ENCODE data around the gene IRF2.

IRF2 gene

DNA sequence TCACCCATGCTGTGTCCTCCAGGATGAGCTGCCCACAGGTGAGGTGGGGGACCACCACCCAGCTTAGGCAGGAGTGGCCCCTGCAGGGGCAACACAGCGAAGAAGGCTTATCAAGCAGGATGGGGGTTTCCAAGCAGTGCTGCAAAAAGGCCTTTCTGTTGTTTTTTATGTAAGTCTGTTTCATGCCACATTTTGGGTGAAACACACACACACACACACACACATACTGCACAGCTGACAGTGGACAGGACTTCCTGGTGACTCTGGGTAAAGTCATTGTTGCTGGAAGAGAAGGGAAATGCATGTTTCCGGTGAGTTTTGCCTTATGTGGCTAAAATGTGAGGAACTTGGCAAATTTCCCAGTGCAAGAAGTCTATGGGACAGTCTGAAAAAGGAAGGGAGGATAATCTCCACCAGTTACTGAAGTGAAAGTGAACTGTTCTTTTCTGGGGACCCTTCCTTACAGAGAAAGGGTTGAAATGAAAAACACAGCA lies 119.2 kb downstream of the IRF2 start:
- Mint-ChIP-seq H3K4me3 (no peak overlapping the region), H3K36me3 (ENCODE audit: low read depth) (no peaks in the 10 kb centered on the region), H3K4me1 (peaks cover 6% of the 10 kb centered on the region), H3K27ac (no peak overlapping the region), H3K27me3 (ENCODE audit: low read depth, poor library complexity) (peaks cover 3% of the 10 kb centered on the region), H3K9me3 (no peaks in the 10 kb centered on the region)
- DNase-seq, result no peak
- TF ChIP-seq, protein P1, sequence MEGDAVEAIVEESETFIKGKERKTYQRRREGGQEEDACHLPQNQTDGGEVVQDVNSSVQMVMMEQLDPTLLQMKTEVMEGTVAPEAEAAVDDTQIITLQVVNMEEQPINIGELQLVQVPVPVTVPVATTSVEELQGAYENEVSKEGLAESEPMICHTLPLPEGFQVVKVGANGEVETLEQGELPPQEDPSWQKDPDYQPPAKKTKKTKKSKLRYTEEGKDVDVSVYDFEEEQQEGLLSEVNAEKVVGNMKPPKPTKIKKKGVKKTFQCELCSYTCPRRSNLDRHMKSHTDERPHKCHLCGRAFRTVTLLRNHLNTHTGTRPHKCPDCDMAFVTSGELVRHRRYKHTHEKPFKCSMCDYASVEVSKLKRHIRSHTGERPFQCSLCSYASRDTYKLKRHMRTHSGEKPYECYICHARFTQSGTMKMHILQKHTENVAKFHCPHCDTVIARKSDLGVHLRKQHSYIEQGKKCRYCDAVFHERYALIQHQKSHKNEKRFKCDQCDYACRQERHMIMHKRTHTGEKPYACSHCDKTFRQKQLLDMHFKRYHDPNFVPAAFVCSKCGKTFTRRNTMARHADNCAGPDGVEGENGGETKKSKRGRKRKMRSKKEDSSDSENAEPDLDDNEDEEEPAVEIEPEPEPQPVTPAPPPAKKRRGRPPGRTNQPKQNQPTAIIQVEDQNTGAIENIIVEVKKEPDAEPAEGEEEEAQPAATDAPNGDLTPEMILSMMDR (IDR thresholded peaks at IDR 0.05), result no peak

DNA sequence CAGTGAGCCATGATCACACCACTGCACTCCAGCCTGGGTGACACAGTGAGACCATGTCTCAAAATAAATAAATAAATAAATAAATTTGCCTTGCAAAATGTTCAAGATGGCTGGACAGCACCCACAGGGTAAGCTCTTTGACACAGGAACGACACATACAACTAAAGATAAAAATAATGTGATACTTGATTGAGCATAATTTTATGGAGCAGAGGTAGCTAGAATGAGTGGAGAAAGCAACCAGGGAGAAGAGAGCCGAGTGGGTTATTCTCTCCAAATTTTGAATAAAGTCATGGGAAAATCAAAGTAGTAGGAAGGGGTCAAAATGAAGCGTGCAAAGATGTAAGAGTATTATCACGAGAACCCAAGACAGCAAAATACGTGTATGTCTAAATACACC lies 121.5 kb downstream of the IRF2 start:
- Mint-ChIP-seq H3K4me1 (peaks cover 14% of the 10 kb centered on the region), H3K4me3 (no peak overlapping the region), H3K36me3 (ENCODE audit: low read depth) (no peaks in the 10 kb centered on the region), H3K9me3 (no peaks in the 10 kb centered on the region), H3K27ac (no peak overlapping the region), H3K27me3 (ENCODE audit: low read depth, poor library complexity) (peaks cover 3% of the 10 kb centered on the region)
- TF ChIP-seq, protein P1 (IDR thresholded peaks at IDR 0.05), result no peak
- DNase-seq, result no peak

DNA sequence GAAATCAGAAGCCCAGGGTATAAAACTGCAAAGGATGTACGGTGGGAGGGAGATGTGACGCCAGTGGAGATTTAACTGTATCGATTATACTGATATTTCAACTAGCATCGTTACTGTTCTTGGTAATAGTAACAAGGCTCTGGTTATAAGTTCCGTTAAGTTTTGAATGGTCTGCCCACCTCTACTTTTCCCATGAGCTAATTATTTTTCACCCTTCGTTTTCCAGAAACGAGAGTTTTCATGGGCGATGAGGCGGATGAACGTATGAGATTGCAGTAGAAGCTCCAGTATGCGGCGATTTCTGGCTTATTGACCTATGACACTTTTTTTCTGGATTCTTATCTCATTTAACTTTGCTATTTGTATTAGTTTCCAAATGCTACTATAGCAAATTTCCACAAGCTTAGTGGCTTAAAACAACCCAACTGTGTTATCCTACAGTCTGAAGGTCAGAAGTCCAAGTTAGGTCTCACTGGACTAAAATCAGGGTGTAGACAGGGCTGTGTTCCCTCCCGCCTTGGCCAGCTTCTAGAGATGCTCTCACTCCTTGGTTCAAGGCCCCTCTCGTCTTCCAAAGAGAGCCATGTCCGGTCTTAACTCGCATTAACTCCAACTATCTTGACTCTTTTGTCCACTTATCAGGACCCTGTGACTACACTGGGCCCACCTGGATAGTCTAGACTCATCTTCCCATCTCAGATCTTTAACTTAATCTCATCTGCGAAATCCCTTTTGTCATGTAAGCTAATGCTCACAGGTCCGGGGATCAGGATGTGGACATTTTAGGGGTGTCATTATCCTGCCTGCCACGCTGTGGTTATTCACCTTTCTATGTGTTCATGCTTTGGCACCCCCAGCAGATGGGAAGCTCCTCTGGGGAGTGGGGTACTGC lies 122.5 kb downstream of the IRF2 start:
- H3K27me3 Mint-ChIP-seq (ENCODE audit: low read depth, poor library complexity), result peaks cover 8% of the 10 kb centered on the region
- no peaks in the 10 kb centered on the region for H3K36me3 Mint-ChIP-seq (ENCODE audit: low read depth)
- DNase-seq, result no peak
- H3K9me3 Mint-ChIP-seq, result no peaks in the 10 kb centered on the region
- no peak overlapping the region for H3K4me3 Mint-ChIP-seq
- H3K4me1 Mint-ChIP-seq, result peaks cover 25% of the 10 kb centered on the region
- no peak overlapping the region for H3K27ac Mint-ChIP-seq
- TF ChIP-seq, protein P1 (IDR thresholded peaks at IDR 0.05), result no peak

- TF ChIP-seq, protein P1 (IDR thresholded peaks at IDR 0.05), result no peak
- H3K27me3 Mint-ChIP-seq (ENCODE audit: low read depth, poor library complexity), result peaks cover 8% of the 10 kb centered on the region
- no peak for DNase-seq
Observed at GRCh38 chr4:184350964-184351363, 123.4 kb downstream of the IRF2 start.

GRCh38 chr4:184350213-184350817 lies 124.0 kb downstream of the IRF2 start:
- Mint-ChIP-seq H3K36me3 (ENCODE audit: low read depth) (no peaks in the 10 kb centered on the region), H3K27me3 (ENCODE audit: low read depth, poor library complexity) (peaks cover 8% of the 10 kb centered on the region), H3K27ac (no peak overlapping the region), H3K9me3 (no peaks in the 10 kb centered on the region), H3K4me3 (no peak overlapping the region), H3K4me1 (peaks cover 37% of the 10 kb centered on the region)
- no peak for DNase-seq
- TF ChIP-seq, protein P1 (IDR thresholded peaks at IDR 0.05), result no peak

More at GRCh38 chr4:184350964-184351363, 123.4 kb downstream of the IRF2 start:
- Mint-ChIP-seq H3K9me3 (no peaks in the 10 kb centered on the region), H3K4me3 (no peak overlapping the region), H3K36me3 (ENCODE audit: low read depth) (no peaks in the 10 kb centered on the region), H3K27ac (no peak overlapping the region), H3K4me1 (peaks cover 30% of the 10 kb centered on the region)
